Stimulated activated CD4-positive, alpha-beta T cell treated with anti-CD3 and anti-CD28 coated beads, Interleukin-4, amount 100 ng/mL, for 1 hour (primary cell): ENCODE results near the gene SETDB1.

Experiments
- DNase-seq: peaks from one replicate; pipeline ENCODE4 v3.0.0-alpha.2; 2020

The SETDB1 gene

GRCh38 chr1:150976879-150977694 lies 50.9 kb downstream of the SETDB1 start:
- peak; percentile 70 for DNase-seq

GRCh38 chr1:150979092-150980056 lies 53.2 kb downstream of the SETDB1 start:
- DNase-seq = peak; percentile 85

- DNase-seq = no peak
Observed at GRCh38 chr1:150981177-150981804, 55.1 kb downstream of the SETDB1 start.

DNA sequence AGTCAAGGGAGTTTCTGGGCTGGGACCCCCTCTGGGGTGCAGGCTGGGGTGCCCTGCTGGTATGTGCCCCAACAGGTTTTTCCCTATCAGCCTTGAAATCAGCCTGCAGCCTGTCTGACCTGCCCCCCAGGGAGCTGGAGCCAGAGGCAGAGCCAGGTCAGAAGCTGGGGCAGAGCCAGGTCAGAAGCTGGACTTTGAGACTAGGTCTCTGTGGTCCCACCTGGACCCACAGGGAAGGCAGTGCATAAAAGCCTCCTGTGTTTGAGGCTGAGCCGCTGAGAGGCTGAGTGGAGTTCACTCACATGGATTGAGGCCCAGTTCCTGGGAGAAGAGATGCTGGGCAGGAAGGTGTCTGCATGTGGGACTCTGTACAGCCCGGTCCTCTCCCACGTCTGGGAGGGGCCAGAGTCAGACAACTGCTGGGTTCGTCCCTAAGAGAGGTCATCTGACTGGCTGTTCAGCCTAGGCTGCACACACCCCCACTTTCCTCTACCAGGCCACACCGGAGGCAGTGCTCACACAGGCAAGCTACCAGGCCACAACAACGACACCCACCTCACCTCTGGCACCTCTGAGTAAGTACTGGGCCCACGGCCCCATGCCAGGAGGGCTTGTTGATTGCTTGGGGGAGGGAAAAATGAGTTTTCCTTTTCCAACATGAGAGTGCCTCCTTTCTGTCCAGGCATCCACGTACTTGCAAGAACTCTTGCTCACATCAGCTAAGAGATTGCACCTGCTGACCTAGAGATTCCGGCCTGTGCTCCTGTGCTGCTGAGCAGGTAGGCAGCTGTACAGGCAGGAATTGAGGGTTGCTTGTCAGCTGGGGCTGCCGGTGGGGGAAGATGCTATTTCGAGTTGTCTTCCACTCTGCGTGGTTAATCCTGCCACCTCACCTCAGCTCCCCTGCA lies 55.9 kb downstream of the SETDB1 start, which contains the start of gene ANXA9:
Gene ANXA9 (plus strand): TSS at position 488 of the 908 bp plus-strand sequence. CDS start 814 bp downstream, outside the sequence.
- DNase-seq = no peak

GRCh38 chr1:150985179-150985825 lies 59.1 kb downstream of the SETDB1 start:
- no peak for DNase-seq

DNA sequence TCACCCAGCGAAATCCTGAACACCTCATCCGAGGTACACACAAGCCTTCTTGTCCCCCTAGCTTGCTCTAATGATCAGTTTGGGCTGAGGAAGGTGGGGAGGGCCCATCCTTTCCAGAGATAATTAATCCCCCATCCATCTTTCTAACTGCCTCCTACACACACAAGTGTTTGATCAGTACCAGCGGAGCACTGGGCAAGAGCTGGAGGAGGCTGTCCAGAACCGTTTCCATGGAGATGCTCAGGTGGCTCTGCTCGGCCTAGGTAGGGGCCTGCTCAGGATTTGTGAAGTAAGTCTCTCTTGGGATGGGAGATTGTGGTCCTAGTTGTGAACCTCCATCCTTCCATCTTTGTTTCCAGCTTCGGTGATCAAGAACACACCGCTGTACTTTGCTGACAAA lies 61.8 kb downstream of the SETDB1 start:
- no peak for DNase-seq

GRCh38 chr1:150992626-150993025 lies 66.5 kb downstream of the SETDB1 start:
- DNase-seq = no peak

DNA sequence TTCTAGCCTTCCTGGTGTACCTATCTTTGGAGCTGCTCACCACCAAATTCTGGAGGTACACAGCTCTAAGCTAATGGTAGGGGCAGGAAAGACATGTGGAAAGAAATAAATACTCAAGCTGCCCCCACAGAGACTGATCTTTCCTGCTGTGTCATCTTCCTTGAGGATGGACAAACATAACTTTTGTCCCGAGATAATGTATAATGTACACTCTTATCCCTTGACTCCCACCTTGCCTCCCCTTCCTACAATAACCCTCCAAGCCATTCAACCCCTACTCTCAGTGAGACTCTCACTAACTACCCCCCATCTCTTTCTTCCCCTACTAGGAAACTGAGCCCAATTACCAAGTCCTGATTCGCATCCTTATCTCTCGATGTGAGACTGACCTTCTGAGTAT lies 68.1 kb downstream of the SETDB1 start:
- DNase-seq = no peak

DNA sequence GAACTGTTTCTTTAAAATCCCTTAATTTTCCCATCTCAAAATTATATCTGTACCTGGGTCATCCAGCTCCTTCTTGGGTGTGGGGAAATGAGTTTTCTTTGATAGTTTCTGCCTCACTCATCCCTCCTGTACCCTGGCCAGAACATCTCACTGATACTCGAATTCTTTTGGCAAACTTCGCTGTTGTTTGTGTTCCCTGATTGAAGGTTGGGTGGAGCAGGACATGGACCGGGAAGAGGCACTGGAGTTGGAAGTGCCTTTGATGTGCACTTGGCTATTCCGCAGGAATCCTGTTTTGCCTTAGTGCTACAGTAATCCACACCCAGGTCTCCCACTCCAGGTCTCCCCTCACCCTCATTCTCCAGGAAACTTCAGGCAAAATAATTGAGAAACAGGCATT lies 69.3 kb downstream of the SETDB1 start:
- DNase-seq = no peak

GRCh38 chr1:150995896-150996295 lies 69.7 kb downstream of the SETDB1 start:
- DNase-seq = no peak

GRCh38 chr1:150997126-150997872 lies 71.1 kb downstream of the SETDB1 start:
- DNase-seq = no peak

DNA sequence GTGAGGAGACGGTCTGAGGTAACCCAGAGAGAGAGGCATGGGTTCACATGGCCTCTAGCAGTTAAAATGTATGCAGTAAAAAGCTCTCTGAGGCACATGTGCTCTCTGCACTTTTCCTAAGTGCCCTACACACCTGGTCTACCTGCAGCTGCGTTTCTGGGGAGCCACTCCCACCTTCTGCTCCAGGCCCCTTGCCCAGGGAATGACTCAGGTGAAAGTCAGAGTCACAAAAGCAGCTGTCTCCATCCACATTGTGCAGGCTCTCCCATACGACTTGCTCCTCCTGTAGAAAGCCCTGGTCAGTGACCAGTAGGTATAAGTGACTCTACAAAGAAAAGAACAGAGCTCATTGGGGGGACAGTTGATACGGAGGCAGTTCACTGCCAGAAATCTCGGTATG lies 71.8 kb downstream of the SETDB1 start:
- DNase-seq = no peak

GRCh38 chr1:150999051-150999674 lies 73.0 kb downstream of the SETDB1 start:
- no peak for DNase-seq

DNA sequence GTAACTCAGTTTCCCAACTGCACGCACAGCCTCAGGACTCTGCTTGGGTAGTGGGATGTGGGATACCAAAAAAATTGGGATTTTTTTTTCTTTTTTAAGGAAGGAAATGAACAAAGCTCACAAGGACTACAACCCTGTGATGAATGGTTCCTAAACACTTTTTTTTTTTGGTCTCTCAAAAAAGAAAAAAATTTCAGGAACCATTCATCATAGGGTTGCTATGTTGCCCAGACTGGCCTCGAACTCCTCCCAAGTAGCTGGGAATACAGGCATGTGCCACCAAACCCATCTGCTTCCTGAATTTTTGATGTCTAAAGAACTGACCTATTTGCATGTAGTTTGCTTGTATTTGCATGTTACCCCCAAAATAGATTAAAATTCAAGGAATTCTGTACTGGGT lies 73.8 kb downstream of the SETDB1 start:
- no peak for DNase-seq

- DNase-seq = no peak
Observed at GRCh38 chr1:151000408-151000807, 74.2 kb downstream of the SETDB1 start.

DNA sequence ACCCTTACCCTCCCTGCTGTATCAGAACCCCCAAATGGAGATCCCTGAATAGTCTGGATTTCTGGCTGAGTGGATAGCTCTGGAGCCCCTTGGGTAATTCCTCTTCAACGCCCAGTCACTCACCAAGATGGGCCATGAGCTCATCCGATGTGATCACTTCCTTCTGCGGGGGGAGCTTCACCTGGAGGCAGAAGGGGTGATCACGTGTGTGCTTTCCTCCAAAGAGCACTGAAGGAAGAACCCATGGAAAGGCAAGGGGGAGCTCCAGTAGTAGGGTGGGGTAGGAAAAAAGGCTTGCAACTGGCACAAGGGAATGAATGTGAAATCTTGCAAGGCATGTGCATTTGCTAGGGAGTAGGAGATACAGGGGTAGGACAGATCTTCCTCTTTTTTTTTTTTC lies 75.4 kb downstream of the SETDB1 start:
- DNase-seq = no peak

- DNase-seq = no peak
Observed at GRCh38 chr1:151002051-151002450, 75.9 kb downstream of the SETDB1 start.

DNA sequence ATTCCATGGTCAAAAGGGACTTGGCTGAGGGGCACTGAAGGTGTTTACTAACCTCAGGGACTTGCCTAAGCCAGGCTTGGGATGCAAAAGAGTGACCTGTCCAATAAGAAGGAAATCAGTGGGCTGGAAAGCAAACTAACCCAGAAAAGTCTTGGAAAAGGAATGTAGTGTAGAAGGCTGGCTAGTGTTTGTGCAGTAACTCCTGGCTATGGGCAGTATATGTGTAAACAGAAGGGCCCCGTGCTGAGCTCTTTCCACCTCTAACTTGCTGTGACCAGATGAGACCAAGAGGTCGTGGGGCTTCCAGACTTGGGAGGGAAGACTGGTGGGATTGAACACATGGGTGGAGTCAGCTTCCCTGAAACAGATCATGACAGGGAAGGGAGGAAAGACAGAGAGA lies 76.4 kb downstream of the SETDB1 start:
- DNase-seq = no peak

- DNase-seq = no peak
Observed at GRCh38 chr1:151003180-151003579, 77.0 kb downstream of the SETDB1 start.

GRCh38 chr1:151005729-151006319 lies 79.7 kb downstream of the SETDB1 start:
- DNase-seq = no peak
